Measurements from ENCODE around the gene ACER1.

DNA sequence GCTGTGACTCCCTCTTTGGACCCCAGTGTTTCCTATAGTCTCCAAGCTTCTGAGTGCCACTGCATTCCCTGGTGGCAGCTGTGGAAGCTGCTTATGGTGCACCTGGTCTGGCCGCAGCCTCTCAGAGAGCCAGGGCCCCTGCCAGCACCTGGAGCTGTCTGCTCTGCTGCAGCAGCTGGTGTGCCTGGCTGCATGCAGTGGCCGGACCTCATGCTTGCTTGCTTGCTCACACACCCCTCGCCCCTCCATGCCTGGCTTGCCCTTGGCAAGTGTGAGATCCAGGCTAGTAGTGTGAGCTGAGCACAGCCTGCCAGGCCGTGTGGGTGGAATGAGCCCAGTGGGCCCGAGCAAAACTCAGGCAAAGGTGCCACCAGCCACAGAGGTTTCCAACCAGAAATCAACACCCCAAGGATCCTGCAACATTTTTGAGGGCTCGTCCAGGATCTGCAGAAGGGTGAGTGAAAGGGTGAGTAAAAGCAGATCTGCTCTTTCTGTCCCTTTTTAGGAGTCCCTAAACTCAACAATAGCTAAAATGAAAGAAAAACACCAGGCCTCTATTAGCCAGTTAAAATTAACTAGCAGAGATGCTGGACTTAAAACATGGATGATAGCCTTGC is 46.0 kb downstream of the ACER1 start:
- TF ChIP-seq, protein P1, sequence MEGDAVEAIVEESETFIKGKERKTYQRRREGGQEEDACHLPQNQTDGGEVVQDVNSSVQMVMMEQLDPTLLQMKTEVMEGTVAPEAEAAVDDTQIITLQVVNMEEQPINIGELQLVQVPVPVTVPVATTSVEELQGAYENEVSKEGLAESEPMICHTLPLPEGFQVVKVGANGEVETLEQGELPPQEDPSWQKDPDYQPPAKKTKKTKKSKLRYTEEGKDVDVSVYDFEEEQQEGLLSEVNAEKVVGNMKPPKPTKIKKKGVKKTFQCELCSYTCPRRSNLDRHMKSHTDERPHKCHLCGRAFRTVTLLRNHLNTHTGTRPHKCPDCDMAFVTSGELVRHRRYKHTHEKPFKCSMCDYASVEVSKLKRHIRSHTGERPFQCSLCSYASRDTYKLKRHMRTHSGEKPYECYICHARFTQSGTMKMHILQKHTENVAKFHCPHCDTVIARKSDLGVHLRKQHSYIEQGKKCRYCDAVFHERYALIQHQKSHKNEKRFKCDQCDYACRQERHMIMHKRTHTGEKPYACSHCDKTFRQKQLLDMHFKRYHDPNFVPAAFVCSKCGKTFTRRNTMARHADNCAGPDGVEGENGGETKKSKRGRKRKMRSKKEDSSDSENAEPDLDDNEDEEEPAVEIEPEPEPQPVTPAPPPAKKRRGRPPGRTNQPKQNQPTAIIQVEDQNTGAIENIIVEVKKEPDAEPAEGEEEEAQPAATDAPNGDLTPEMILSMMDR (IDR thresholded peaks at IDR 0.05) = no peak
- TF ChIP-seq GABPA (IDR thresholded peaks at IDR 0.05; ENCODE audit: low read depth) (no peak), RXRA (IDR thresholded peaks at IDR 0.05; ENCODE audit: borderline replicate concordance, low read depth) (no peak)
- TF ChIP-seq, protein P2, sequence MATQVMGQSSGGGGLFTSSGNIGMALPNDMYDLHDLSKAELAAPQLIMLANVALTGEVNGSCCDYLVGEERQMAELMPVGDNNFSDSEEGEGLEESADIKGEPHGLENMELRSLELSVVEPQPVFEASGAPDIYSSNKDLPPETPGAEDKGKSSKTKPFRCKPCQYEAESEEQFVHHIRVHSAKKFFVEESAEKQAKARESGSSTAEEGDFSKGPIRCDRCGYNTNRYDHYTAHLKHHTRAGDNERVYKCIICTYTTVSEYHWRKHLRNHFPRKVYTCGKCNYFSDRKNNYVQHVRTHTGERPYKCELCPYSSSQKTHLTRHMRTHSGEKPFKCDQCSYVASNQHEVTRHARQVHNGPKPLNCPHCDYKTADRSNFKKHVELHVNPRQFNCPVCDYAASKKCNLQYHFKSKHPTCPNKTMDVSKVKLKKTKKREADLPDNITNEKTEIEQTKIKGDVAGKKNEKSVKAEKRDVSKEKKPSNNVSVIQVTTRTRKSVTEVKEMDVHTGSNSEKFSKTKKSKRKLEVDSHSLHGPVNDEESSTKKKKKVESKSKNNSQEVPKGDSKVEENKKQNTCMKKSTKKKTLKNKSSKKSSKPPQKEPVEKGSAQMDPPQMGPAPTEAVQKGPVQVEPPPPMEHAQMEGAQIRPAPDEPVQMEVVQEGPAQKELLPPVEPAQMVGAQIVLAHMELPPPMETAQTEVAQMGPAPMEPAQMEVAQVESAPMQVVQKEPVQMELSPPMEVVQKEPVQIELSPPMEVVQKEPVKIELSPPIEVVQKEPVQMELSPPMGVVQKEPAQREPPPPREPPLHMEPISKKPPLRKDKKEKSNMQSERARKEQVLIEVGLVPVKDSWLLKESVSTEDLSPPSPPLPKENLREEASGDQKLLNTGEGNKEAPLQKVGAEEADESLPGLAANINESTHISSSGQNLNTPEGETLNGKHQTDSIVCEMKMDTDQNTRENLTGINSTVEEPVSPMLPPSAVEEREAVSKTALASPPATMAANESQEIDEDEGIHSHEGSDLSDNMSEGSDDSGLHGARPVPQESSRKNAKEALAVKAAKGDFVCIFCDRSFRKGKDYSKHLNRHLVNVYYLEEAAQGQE (IDR thresholded peaks at IDR 0.05; ENCODE audit: low read depth, low read length) = no peak

Measured in SK-N-SH (cell line).